ENCODE data around the gene NOD1.
A peak's percentile ranks its signal among the peaks of the same experiment; 100 is the strongest.
"Not testable (repeated sequence)": the region's sequence is repeated elsewhere in the genome, so short reads cannot be mapped to it uniquely, and the experiment has no call there.

Gene NOD1

GRCh38 chr7:30511494-30511893, 32.9 kb upstream of the NOD1 start:
- no peak overlapping the region for H3K4me3 ChIP-seq (ENCODE audit: low read length)
- TF ChIP-seq, protein P1, sequence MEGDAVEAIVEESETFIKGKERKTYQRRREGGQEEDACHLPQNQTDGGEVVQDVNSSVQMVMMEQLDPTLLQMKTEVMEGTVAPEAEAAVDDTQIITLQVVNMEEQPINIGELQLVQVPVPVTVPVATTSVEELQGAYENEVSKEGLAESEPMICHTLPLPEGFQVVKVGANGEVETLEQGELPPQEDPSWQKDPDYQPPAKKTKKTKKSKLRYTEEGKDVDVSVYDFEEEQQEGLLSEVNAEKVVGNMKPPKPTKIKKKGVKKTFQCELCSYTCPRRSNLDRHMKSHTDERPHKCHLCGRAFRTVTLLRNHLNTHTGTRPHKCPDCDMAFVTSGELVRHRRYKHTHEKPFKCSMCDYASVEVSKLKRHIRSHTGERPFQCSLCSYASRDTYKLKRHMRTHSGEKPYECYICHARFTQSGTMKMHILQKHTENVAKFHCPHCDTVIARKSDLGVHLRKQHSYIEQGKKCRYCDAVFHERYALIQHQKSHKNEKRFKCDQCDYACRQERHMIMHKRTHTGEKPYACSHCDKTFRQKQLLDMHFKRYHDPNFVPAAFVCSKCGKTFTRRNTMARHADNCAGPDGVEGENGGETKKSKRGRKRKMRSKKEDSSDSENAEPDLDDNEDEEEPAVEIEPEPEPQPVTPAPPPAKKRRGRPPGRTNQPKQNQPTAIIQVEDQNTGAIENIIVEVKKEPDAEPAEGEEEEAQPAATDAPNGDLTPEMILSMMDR (conservative IDR thresholded peaks at IDR 0.05; ENCODE audit: low read length), result no peak
- no peak for DNase-seq (ENCODE audit: low read depth)

GRCh38 chr7:30510124-30511075, 31.8 kb upstream of the NOD1 start:
- peak; percentile 44 for DNase-seq (ENCODE audit: low read depth)
- no peak overlapping the region for H3K4me3 ChIP-seq (ENCODE audit: low read length)
- TF ChIP-seq, protein P1 (conservative IDR thresholded peaks at IDR 0.05; ENCODE audit: low read length), result peak; percentile 85

DNA sequence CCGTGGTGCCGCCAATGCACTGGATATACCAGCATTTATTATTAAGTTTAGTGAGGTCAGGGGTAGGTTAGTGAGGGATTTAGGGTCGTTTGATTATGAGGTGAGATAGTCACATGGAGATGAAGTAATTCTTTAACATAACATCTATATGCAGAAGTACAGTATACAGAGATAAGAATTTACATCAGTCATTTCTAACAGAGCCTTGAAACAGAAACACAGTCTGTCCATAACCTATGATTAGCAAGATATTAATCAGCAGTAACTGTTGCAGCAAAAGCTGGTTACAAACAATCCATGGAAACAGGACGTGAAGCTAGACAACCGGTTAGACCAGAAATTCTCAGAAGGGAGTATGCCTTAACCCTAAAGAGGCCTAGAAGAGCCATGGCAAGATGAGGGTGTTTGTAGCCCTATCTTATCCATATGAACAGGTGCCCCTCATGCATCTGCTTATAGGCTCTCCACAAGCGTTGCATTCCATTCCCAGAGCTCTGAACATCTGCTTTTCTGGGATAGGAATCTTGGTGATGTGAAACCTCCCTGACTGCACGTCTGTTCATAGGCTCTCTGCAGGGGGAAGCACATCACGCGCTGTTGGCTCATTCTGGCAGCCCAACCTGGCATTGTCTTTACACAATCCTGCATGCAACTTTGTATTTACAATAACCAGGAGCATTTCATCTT, 30.7 kb upstream of the NOD1 start:
- H3K4me3 ChIP-seq (ENCODE audit: low read length); DNase-seq (ENCODE audit: low read depth): not testable (repeated sequence)

GRCh38 chr7:30507346-30507900, 28.8 kb upstream of the NOD1 start:
- not testable (repeated sequence) for H3K4me3 ChIP-seq (ENCODE audit: low read length); DNase-seq (ENCODE audit: low read depth)

DNA sequence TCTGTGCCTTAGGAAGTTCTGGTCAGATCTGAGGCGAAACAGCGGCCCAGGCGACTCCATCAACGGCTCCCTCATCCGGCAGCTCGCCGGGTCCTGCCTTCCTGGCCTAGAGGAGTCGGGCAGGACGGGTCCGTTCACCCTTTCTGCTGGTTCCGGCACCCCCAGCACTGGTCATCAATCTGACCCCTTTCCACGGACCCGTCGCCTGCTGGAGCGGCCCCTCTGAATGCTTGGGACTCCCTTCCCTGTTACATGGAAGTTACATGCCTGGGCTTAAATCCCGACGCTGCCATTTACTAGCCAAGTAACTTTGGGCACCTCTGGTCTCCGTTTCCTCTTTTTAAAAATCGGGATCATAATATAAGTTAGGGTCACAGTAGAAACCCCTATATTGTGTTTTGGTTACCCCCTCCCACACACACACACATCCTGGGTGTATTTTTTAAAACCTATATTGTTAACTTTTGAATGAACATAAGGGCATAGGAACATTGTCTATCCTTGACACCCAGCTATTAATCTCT, 26.7 kb upstream of the NOD1 start:
- H3K4me3 ChIP-seq (ENCODE audit: low read length), result peak overlapping the region; percentile 79
- no peak for DNase-seq (ENCODE audit: low read depth)
- TF ChIP-seq, protein P1 (conservative IDR thresholded peaks at IDR 0.05; ENCODE audit: low read length), result no peak

- peak; percentile 97 for DNase-seq (ENCODE audit: low read depth)
- peak within 1 kb of the TSS; percentile 79 for H3K4me3 ChIP-seq (ENCODE audit: low read length)
- TF ChIP-seq, protein P1 (conservative IDR thresholded peaks at IDR 0.05; ENCODE audit: low read length), result no peak
Observed at GRCh38 chr7:30504301-30505173, 26.0 kb upstream of the NOD1 start, which contains the start of gene GGCT. Gene GGCT (minus strand): TSS chr7:30504829. CDS start chr7:30504709, 120 bp downstream.

DNA sequence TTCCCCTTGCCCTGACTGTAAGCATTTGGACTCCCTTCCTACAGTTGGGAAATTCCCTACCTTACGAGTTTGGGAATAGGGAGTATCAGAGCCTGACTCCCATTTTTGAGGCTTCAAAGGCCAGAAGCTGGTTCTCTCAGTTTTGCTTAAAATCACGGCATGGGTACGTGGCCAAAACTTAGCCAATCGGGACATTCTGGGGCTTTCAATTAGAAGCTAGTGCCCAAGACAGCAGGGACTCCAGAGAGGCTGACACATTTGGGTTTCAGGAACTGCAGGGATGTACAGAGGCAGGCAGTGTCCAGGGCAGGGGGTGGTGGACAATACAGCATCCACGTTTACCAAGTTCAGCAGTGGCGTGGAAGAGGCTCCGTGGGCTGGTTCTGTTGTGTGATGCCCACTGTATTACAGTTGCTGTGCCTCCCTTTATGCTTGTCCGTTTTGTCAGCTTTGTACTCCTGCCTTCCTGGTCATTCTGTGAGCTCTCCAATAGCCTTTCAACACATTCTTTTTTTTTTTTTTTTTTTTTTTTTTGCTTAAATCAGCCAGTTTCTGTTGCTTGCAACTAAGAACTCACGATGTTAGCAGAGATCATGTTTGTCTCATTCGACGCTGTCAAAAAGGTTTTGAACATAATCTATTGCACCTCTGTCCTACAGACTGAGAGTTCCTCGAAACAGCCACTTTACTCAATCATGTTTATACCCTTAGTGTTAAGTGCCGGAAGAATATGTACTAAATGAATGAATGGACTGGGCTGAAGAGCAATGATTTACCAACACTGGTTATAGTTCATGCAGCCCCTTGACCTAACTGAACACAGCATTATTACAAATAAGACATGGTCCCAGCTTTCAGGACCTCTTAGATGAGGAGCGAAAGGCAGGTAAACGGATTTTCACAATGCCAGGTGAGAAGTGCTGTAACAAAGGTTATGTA, 25.0 kb upstream of the NOD1 start:
- H3K4me3 ChIP-seq (ENCODE audit: low read length), result peak overlapping the region; percentile 79
- TF ChIP-seq, protein P1 (conservative IDR thresholded peaks at IDR 0.05; ENCODE audit: low read length), result no peak
- DNase-seq (ENCODE audit: low read depth), result no peak
